Measurements from ENCODE around the gene DDR1. TPM values are rescaled to one million over a fixed set of nuclear protein-coding genes. Genes with fewer than 3 reads are reported as not detected.

DDR1 gene
- total RNA-seq, 1 experiment from 2014 or later = 258 TPM

GRCh38 chr6:30857112-30857511 lies 27.2 kb upstream of the DDR1 start:
- Histone ChIP-seq H3K27me3 (ENCODE audit: insufficient read depth, low read length) (no peaks in the 10 kb centered on the region), H3K9ac (ENCODE audit: extremely low read depth, insufficient read length, low read length) (no peak overlapping the region), H3K27ac (ENCODE audit: insufficient read length, low read depth, low read length) (no peak overlapping the region), H3K4me1 (ENCODE audit: insufficient read depth, low read length) (no peaks in the 10 kb centered on the region; the same call in 1 of the 2 replicates), H4K8ac (replicated peaks; ENCODE audit: insufficient read length, low read depth, low read length) (no peak overlapping the region), H3K79me2 (ENCODE audit: insufficient read depth, low read length) (no peaks in the 10 kb centered on the region), H3K9me3 (ENCODE audit: control insufficient read depth, low read depth, low read length) (peaks cover 7% of the 10 kb centered on the region), H4K20me1 (ENCODE audit: control insufficient read depth, insufficient read depth, insufficient read length) (no peaks in the 10 kb centered on the region), H3K56ac (ENCODE audit: insufficient read length, low read depth, low read length) (no peak overlapping the region), H2BK20ac (ENCODE audit: low read depth, low read length, poor library complexity, severe bottlenecking) (no peak overlapping the region), H3K4ac (ENCODE audit: low read depth, low read length) (no peak overlapping the region), H3K4me2 (ENCODE audit: insufficient read depth, insufficient read length, low read length) (no peak overlapping the region), H2AK5ac (ENCODE audit: insufficient read length, low read length) (no peak overlapping the region), H3K79me1 (ENCODE audit: insufficient read depth, low read depth, low read length, poor library complexity, severe bottlenecking) (no peaks in the 10 kb centered on the region), H2AFZ (ENCODE audit: low read length) (no peak overlapping the region), H4K5ac (ENCODE audit: insufficient read length, low read depth, low read length) (no peak overlapping the region), H2BK5ac (ENCODE audit: insufficient read length, low read length) (no peak overlapping the region), H3K18ac (ENCODE audit: insufficient read length, low read depth, low read length) (no peak overlapping the region), H2BK120ac (ENCODE audit: low read depth, low read length, poor library complexity, severe bottlenecking) (no peak overlapping the region), H3T11ph (ENCODE audit: low read length) (no peak overlapping the region), H3K14ac (ENCODE audit: insufficient read depth, low read length) (no peak overlapping the region), H3K23me2 (ENCODE audit: insufficient read length, low read depth, low read length, poor library complexity, severe bottlenecking) (no peaks in the 10 kb centered on the region), H2BK15ac (ENCODE audit: low read depth, low read length) (no peak overlapping the region), H3K23ac (ENCODE audit: insufficient read length, low read depth, low read length) (no peak overlapping the region), H2BK12ac (ENCODE audit: insufficient read length, low read depth, low read length) (no peak overlapping the region), H4K91ac (ENCODE audit: insufficient read length, low read depth, low read length) (no peak overlapping the region)
- H3K36me3 Mint-ChIP-seq (ENCODE audit: insufficient read depth in 1 of 3, low read depth in 3 of 3) = peaks cover 21 to 51% (median 33%) of the 10 kb centered on the region in 3 experiments
- H3K4me1 Mint-ChIP-seq = peaks cover 20 to 24% of the 10 kb centered on the region in 2 experiments
- TF ChIP-seq CTCF (conservative IDR thresholded peaks at IDR 0.05) = no peak
- no peak overlapping the region for H3K4me3 Mint-ChIP-seq
- peaks cover 41 to 45% of the 10 kb centered on the region in 2 experiments for H3K9me3 Mint-ChIP-seq
- no CpG with 5 or more reads among the region's 5 CpGs for WGBS (ENCODE audit: extremely low coverage, insufficient read length, low lambda C conversion rate)
- no peak overlapping the region for H3K27ac Mint-ChIP-seq
- no peak for DNase-seq
- H3K27me3 Mint-ChIP-seq (ENCODE audit: low read depth) = peaks cover 8% of the 10 kb centered on the region; the same call in 1 of the 2 replicates

All from H9 (cell line).